Endothelial cell of umbilical vein (primary cell): Measurements from ENCODE around the gene ELOVL5. TPM values are rescaled to one million over a fixed set of nuclear protein-coding genes. Genes with fewer than 3 reads are reported as not detected.

ENCODE experiments used
- BruUV-seq: library from RNA; stranded (reverse); fragments of 400-500 nt; replicated peaks from 2 replicates; lab custom pipeline; 2021; lab: Mats Ljungman, UMichigan
- CTCF ChIA-PET: fragments of 300-600, 350-600 bp; sonication (Branson Sonifier 250); formaldehyde crosslinking; loops from one replicate; lab custom pipeline; 2021; ENCODE audit warnings: antibody characterized with exemption, inconsistent platforms; lab: Charles Lee
- POLR2A ChIA-PET: fragments of 300-600, 350-600 bp; sonication (Branson Sonifier 250); formaldehyde crosslinking; loops from one replicate; lab custom pipeline; 2021; ENCODE audit warnings: antibody characterized with exemption, inconsistent platforms; lab: Charles Lee
- DNase-seq: peaks from one replicate; pipeline ENCODE4 v3.0.0-alpha.2; 2011; ENCODE audit warnings: low read depth, low spot score
- FAIRE-seq: peaks from 2 replicates; lab custom pipeline; 2011; peaks lifted over from hg19 to GRCh38; lab: Jason Lieb, UNC
- H2AFZ ChIP-seq: 2 replicates; pipeline ENCODE4 v1.6.0; 2012; ENCODE audit warnings: low read depth, low read length, control low read depth, inconsistent platforms
- H3K27ac ChIP-seq: 2 replicates; pipeline ENCODE4 v1.5.1; 2011; ENCODE audit warnings: low read depth, mild to moderate bottlenecking, control low read depth, low read length, moderate library complexity; ENCODE audit not compliant: insufficient read depth
- H3K27me3 ChIP-seq, 2 experiments: 2 replicates each; pipeline versions ENCODE4 v1.6.0 to v1.6.1; 2011; ENCODE audit warnings: low read length in 2 of 2, mixed read lengths in 1 of 2; ENCODE audit not compliant: control insufficient read depth in 2 of 2, insufficient read depth in 2 of 2
- H3K36me3 ChIP-seq, 2 experiments: 2 replicates in 1 of 2; 3 replicates in 1 of 2; pipeline ENCODE4 v1.5.1; 2011; ENCODE audit warnings: low read length in 2 of 2, mild to moderate bottlenecking in 1 of 2, moderate library complexity in 1 of 2; ENCODE audit not compliant: control insufficient read depth in 2 of 2, insufficient read depth in 2 of 2; ENCODE audit errors: extremely low read depth in 1 of 2
- H3K4me1 ChIP-seq: 3 replicates; pipeline ENCODE4 v1.5.1; 2011; ENCODE audit warnings: mild to moderate bottlenecking, low read length; ENCODE audit not compliant: control insufficient read depth, insufficient read depth; ENCODE audit errors: extremely low read depth
- H3K4me2 ChIP-seq: 2 replicates; pipeline ENCODE4 v1.6.1; 2011; ENCODE audit warnings: low read length, control low read depth, mixed read lengths; ENCODE audit not compliant: insufficient read depth
- H3K4me3 ChIP-seq, 3 experiments: fragments of 200-600 bp in 1 of 3; sonication (generic), shearing (Covaris generic) in 1 of 3; replicated peaks in 1 of 3; 2 replicates each; pipeline ENCODE4 v1.5.1; 2011 to 2016; ENCODE audit warnings: control low read depth in 3 of 3, low read length in 3 of 3, mild to moderate bottlenecking in 2 of 3, inconsistent platforms in 1 of 3, low read depth in 1 of 3, moderate library complexity in 1 of 3; ENCODE audit not compliant: insufficient read depth in 1 of 3
- H3K79me2 ChIP-seq: 2 replicates; pipeline ENCODE4 v1.6.0; 2012; ENCODE audit warnings: low read length, inconsistent platforms; ENCODE audit not compliant: control insufficient read depth, insufficient read depth
- H3K9ac ChIP-seq: replicated peaks from 2 replicates; pipeline ENCODE3; 2011; ENCODE audit warnings: low read length, control low read depth; ENCODE audit not compliant: insufficient read depth; ENCODE audit errors: extremely low read depth
- H3K9me1 ChIP-seq: replicated peaks from 3 replicates; pipeline ENCODE4 v1.6.0; 2011; ENCODE audit warnings: mild to moderate bottlenecking, low read length; ENCODE audit not compliant: control insufficient read depth, insufficient read depth; ENCODE audit errors: extremely low read depth
- H3K9me3 ChIP-seq: replicated peaks from 2 replicates; pipeline ENCODE4 v1.5.1; 2012; ENCODE audit warnings: low read length, inconsistent platforms; ENCODE audit not compliant: control insufficient read depth, insufficient read depth
- H4K20me1 ChIP-seq: replicated peaks from 2 replicates; pipeline ENCODE3; 2011; ENCODE audit warnings: mild to moderate bottlenecking, low read length; ENCODE audit not compliant: control insufficient read depth, insufficient read depth; ENCODE audit errors: extremely low read depth
- EZH2 ChIP-seq: IDR thresholded peaks from 2 replicates; pipeline ENCODE4 v1.6.1; 2012; ENCODE audit warnings: borderline replicate concordance, low read depth, mild to moderate bottlenecking, moderate library complexity, low read length, inconsistent platforms; ENCODE audit not compliant: severe bottlenecking
- FOS ChIP-seq: IDR thresholded peaks from 2 replicates; pipeline ENCODE4 v1.6.1; 2011; ENCODE audit warnings: mild to moderate bottlenecking, low read length, moderate library complexity, borderline replicate concordance; ENCODE audit not compliant: insufficient read depth
- GATA2 ChIP-seq: IDR thresholded peaks from 2 replicates; pipeline ENCODE4 v1.7.0; 2011; ENCODE audit warnings: low read depth, mild to moderate bottlenecking, moderate library complexity, mixed read lengths, low read length; ENCODE audit not compliant: insufficient read length, insufficient read depth
- JUN ChIP-seq: IDR thresholded peaks from 2 replicates; pipeline ENCODE4 v1.6.1; 2011; ENCODE audit warnings: borderline replicate concordance, low read depth; ENCODE audit not compliant: insufficient read length, insufficient read depth
- MYC ChIP-seq: IDR thresholded peaks from one replicate; pipeline ENCODE4 v1.6.1; 2011; ENCODE audit warnings: mild to moderate bottlenecking, low read depth, low read length
- POLR2A ChIP-seq: IDR thresholded peaks from 2 replicates; pipeline ENCODE4 v1.6.1; 2012; ENCODE audit warnings: low read depth, mild to moderate bottlenecking, control low read depth, low read length
- POLR2AphosphoS5 ChIP-seq: IDR thresholded peaks from 2 replicates; pipeline ENCODE4 v1.6.1; 2012; ENCODE audit warnings: low read depth, mild to moderate bottlenecking, control low read depth, low read length, moderate library complexity; ENCODE audit not compliant: insufficient read depth
- dilution Hi-C: fragments of 300-500 bp; cut with MboI; formaldehyde crosslinking; loops from one replicate; pipeline ENCODE4 v1.15.0; 2019; ENCODE audit warnings: low sequenced_read_pairs; ENCODE audit not compliant: extremely low pct_ligation_motif_present
- intact Hi-C: fragments of 100-400 bp; cut with micrococcal nuclease; formaldehyde crosslinking; loops from one replicate; pipeline ENCODE4 v1.10.0; 2022
- polyA plus RNA-seq, 4 experiments: library from polyadenylated mRNA; depleted of rRNA in 3 of 4; stranded (reverse) in 3 of 4; unstranded in 1 of 4; fragments of >200 nt; gene quantifications; 2 replicates each; pipeline versions ENCODE4 v1.2.1 to v1.2.3, GENCODE V29; 2011 to 2012; ENCODE audit warnings: missing spikeins in 1 of 4
- total RNA-seq: library from RNA; stranded (reverse); gene quantifications from 2 replicates; pipeline ENCODE4 v1.2.3, GENCODE V29; 2021
- TF ChIP-seq, protein P1 (sequence below), 2 donors: IDR thresholded peaks; 1 replicate in 1 of 2; 2 replicates in 1 of 2; pipeline ENCODE4 v1.5.1; 2011; ENCODE audit warnings: low read length in 2 of 2, mild to moderate bottlenecking in 2 of 2, moderate library complexity in 2 of 2, control low read depth in 1 of 2, inconsistent platforms in 1 of 2, low read depth in 1 of 2; ENCODE audit not compliant: insufficient read depth in 1 of 2; ENCODE audit errors: extremely low read depth in 1 of 2
- TF ChIP-seq, protein P2 (sequence below): IDR thresholded peaks from 2 replicates; pipeline ENCODE4 v1.6.1; 2011; ENCODE audit not compliant: insufficient read depth, insufficient read length

ELOVL5 gene
- total and polyA plus RNA-seq, 2 donors (not counting 3 experiments of a cell fraction or from before 2014, with no cell fraction given) = 85.9 to 140 TPM

DNA sequence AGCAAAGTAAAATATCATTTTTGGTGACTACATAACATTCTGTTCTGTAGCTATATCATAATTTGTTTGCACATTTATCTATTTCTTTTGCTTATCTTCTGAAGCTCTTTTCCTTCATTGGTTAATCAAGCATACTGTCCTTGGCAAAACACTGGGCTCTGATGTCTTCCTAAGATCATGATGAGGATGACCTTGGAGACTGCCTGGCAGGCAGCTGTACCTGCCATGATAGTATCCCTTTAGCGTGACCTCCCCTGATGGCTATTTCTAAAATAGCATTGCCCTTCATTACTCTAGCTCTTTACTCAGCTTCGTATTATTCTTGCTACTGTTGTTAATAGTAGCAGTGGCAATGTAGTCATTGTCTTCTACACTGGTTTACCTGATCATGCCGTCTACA, 46.0 kb upstream of the ELOVL5 start:
- no peak for DNase-seq
- no peaks in the 10 kb centered on the region for H3K9me3 ChIP-seq
- intact Hi-C loops (no loop called here), dilution Hi-C loops (no loop called here)
- H3K27me3 ChIP-seq = peaks cover 9 to 10% of the 10 kb centered on the region in 2 experiments
- H3K4me1 ChIP-seq = no peaks in the 10 kb centered on the region
- H3K9me1 ChIP-seq = no peaks in the 10 kb centered on the region
- CTCF ChIA-PET = interaction anchor here (0.7 to 1.2 kb wide), 2 partner anchors 47 to 324 kb away, joined by 3 read pairs; no protein-coding TSS in a partner anchor
- no peak overlapping the region for H3K27ac ChIP-seq
- H4K20me1 ChIP-seq = no peaks in the 10 kb centered on the region
- H3K9ac ChIP-seq = no peak overlapping the region
- no peak for FAIRE-seq
- BruUV-seq = no TSS peak
- H3K4me2 ChIP-seq = no peak overlapping the region
- no peaks in the 10 kb centered on the region for H3K79me2 ChIP-seq
- H2AFZ ChIP-seq = no peak overlapping the region
- TF ChIP-seq EZH2 (no peak), POLR2AphosphoS5 (no peak), FOS (no peak), JUN (no peak), GATA2 (no peak), MYC (no peak), POLR2A (no peak)
- TF ChIP-seq, protein P1, sequence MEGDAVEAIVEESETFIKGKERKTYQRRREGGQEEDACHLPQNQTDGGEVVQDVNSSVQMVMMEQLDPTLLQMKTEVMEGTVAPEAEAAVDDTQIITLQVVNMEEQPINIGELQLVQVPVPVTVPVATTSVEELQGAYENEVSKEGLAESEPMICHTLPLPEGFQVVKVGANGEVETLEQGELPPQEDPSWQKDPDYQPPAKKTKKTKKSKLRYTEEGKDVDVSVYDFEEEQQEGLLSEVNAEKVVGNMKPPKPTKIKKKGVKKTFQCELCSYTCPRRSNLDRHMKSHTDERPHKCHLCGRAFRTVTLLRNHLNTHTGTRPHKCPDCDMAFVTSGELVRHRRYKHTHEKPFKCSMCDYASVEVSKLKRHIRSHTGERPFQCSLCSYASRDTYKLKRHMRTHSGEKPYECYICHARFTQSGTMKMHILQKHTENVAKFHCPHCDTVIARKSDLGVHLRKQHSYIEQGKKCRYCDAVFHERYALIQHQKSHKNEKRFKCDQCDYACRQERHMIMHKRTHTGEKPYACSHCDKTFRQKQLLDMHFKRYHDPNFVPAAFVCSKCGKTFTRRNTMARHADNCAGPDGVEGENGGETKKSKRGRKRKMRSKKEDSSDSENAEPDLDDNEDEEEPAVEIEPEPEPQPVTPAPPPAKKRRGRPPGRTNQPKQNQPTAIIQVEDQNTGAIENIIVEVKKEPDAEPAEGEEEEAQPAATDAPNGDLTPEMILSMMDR (IDR thresholded peaks at IDR 0.05; ENCODE audit: extremely low read depth in 1 of 2, insufficient read depth in 1 of 2, low read depth in 1 of 2, low read length in 2 of 2) = no peak
- TF ChIP-seq, protein P2, sequence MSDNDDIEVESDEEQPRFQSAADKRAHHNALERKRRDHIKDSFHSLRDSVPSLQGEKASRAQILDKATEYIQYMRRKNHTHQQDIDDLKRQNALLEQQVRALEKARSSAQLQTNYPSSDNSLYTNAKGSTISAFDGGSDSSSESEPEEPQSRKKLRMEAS = no peak
- H3K36me3 ChIP-seq = no peaks in the 10 kb centered on the region
- POLR2A ChIA-PET = interaction anchor here (0.6 kb wide), 1 partner anchor 840 kb away, joined by 5 read pairs; no protein-coding TSS in a partner anchor
- no peak overlapping the region for H3K4me3 ChIP-seq
